NCI-H748 (cell line): Measurements from ENCODE around the gene PLAAT3.
"Not testable (repeated sequence)": the region's sequence is repeated elsewhere in the genome, so short reads cannot be mapped to it uniquely, and the experiment has no call there.

Experiments used
- DNase-seq: peaks from one replicate; lab custom pipeline; 2025; ENCODE audit not compliant: unreplicated experiment; lab: John Stamatoyannopoulos, UW

Gene PLAAT3

GRCh38 chr11:63614136-63614671 lies at the start of gene PLAAT3:
PLAAT3 (minus strand) TSS chr11:63614433; CDS start chr11:63614014, 419 bp downstream.
- DNase-seq = peak; percentile 76

DNA sequence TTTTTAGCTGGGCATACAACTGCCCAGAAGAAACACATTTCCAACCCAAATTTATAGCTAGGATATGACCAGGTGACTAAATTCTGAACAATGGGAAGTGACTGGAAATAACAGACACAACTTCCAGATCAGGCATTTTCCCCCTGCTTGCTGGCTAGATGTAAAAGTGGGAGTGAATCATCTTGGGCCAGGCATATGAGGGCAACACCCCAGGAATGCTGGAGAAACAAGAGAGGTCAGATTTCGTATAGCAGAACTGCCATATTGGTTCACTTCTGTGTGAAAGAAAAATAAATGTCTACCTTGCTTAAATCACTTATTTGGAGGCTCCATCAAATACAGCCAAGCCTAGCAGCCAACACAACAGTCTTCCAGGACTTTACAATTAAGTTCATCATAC lies 49.6 kb upstream of the PLAAT3 start:
- DNase-seq = no peak

- DNase-seq = no peak
Observed at GRCh38 chr11:63660972-63661371, 46.7 kb upstream of the PLAAT3 start.

DNA sequence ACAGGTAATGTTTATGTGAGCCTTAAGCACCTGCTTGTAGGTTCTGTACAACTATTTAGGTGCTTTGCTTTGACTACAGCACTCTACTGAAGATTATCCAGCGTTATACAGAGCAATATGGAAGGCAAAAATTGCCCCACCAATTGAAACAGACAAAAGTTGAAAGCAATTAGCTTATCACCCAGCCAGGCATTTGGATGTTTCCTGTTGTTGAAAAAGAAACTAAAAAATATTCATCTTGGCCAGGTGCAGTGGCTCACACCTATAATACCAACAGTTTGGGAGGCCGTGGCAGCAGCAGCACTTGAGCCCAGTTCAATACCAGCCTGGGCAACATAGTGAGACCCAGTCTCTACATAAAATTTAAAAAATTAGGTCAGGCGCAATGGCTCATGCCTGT lies 38.4 kb upstream of the PLAAT3 start:
- DNase-seq = no peak

DNA sequence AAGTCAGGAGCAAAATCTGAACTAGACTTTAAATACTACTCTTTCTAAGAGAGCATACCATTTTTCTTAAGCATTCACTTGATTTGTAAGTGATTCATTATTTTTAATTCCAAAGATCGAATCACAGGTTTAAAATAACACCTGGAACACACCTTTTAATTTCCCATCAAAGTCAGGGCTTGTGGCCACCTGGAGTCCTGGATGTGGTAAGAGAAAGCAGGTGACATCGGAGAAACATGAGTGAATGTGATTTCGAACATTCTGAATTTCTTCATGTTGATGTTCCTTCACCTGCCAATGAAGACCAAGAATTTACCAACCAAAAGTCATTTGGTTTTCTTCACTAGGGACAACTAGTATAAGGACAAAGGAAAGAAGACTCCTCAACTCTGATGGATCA lies 29.0 kb upstream of the PLAAT3 start:
- no peak for DNase-seq

GRCh38 chr11:63641727-63642126 lies 27.5 kb upstream of the PLAAT3 start:
- no peak for DNase-seq

DNA sequence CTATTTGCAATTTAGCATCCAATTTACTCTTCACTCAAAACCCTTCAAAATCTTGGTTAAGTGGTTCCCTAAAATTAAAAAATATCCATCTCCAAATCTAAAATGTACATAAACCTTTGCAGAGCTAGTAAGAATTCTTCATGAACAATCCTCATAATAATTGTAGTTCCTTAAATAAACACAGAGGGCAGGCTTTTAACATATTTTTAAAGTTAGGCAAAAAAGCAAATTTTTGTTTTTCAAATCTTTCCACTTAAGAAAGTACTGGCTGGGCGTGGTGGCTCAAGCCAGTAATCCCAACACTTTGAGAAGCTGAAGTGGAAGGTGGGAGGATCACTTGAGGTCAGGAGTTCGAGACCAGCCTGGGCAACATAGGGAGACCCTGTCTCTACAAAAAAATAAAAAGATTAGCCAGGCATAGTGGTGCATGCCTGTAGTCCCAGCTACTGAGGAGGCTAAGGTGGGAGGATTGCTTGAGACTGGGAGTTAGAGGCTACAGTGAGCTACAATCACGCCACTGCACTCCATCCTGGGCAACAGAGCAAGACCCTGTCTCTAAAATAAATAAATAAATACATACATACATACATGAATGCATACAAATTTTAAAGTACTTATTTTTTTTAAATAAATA lies 25.1 kb upstream of the PLAAT3 start:
- no peak for DNase-seq

DNA sequence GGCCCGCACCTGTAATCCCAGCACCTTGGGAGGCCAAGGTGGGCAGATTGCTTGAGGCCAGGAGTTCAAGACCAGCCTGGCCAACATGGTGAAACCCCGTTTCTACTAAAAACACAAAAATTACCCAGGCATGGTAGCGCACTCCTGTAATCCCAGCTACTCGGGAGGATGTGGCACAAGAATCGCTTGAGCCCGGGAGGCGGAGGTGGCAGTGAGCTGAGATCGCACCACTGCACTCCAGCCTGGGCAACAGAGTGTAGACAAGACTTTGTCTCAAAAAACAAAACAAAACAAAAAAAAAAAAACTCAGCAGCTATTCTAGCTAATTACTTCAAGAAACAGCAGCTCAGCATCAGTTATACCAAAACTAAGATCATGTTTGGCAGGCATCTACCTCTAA lies 24.2 kb upstream of the PLAAT3 start:
- DNase-seq = not testable (repeated sequence)

DNA sequence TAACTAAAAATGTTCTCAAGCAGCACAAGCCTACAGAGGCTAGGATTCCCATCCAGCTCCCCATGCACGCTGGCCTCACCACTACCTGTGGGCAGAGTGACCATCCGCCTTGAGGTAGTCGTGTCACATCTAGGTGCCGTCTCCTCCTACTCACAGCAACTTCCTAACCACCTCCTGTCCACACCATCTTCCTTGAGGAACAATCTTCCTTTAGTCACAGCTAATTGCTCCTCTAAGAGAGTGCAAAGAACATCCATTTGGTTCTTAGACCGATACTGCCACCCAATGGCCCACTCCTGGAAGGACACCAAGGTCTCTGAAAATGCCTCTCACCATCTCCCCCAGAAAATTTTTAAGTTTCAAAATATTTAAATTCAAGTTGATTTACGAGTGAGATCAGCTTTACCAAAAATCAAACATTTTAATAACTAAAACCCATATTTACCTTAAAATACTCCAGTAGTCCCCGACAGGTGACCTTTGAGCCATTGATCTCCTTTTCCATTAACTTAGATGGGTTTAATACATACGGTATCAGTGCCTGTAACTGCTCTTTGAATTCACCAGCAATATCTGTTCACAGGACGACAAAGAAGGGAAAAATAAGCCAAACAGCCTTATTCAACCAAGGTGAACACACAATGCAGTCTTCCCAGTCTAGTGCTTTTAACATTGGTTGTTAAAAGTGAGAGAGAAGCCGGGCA lies 21.7 kb upstream of the PLAAT3 start:
- peak; percentile 52 for DNase-seq

DNA sequence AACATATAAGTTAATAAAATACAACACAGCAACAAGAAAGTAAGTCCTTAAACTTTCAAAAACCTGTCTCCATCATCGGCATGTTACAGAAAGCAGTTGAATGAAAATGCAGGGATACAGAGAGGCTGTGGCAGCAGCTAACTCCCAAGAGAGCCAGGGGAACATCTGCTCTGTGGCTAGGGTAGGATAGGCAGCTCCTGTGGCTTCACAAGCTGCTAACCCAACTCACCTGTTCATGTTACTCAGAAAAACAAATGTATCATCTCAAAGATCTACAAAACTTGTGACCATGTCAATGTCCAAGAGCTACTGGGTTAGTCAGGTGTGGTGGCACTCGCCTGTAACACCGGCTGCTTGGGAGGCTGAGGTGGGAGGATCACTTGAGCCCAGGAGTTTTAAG lies 15.2 kb upstream of the PLAAT3 start:
- no peak for DNase-seq

DNA sequence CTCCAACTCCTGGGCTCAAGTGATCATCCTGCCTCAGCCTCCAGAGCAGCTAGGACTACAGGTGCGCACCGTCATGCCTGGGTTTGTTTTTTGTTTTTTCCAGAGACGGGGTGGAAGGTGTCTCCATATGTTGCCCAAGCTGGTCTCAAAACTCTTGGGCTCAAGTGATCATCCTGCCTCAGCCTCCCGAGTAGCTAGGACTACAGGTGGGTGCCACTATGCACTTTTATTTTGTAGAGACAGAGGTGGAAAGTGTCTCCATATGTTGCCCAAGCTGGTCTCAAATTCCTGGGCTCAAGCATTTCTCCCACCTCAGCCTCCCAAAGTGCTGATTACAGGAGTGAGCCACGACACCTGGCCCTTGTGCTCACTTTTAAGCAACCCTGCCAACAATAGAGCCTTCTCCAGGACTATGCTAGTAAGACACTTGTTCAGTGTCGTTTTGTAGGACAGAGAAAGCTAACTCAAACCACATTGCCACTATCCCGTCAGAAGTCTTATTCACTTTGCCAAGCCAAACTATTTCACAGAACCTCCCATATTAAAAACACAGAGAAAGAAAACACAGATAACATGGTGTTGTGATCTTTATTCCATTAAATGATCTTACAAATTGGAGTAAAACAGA lies 9.4 kb upstream of the PLAAT3 start:
- no peak for DNase-seq

DNA sequence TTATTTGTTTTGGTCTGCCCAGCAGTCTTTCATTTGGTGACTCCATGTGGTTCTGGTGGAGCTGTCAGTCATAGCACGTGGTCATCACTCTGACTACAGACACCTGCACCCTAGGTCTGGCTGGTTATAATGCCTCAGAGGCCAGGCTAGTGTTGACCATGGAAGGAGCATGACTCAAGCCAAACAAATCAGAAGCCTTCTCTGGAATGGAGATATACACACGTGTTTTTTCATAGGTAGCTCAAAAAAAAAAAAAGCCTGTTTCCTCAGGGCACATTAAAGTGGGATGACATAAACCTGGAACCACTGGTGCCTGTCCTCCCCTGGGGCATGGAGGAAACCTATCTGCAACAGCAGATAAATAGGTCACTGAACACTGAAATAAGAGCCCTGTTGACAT lies 8.1 kb upstream of the PLAAT3 start:
- no peak for DNase-seq

DNA sequence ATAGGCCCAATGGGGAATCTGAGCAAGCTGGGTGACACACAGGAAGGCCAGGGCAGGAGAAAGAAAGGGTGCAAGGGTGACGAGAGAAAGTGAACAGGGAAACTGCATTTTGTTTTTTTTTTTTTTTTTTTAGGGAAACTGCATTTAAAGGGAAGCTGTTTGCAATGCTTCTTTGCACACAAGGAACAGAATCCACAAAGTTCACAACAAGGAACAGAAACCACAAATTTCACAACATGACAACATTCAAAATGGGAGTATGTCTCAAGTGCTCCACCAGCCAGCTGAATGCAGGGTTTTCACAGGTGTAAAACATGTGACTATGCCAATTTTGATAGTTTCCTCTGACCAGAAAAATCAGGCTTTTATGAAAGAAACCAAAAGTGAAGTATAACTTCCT lies 6.8 kb upstream of the PLAAT3 start:
- DNase-seq = no peak

- DNase-seq = no peak
Observed at GRCh38 chr11:63619967-63620366, 5.7 kb upstream of the PLAAT3 start.

DNA sequence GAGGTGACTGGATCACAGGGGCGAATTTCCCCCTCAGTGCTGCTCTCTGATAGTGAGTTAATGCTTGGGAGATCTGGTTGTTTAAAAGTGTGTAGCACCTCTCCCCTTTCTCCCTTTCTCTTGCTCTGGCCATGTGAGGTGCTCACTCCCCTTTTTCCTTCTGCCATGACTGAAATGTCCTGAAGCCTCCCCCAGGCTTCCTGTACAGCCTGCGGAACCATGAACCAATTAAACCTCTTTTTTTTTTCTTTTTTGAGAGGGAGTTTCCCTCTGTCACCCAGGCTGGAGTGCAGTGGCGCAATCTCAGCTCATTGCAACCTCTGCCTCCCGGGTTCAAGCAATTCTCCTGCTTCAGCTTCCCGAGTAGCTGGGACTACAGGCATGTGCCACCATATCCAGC lies 3.5 kb upstream of the PLAAT3 start:
- DNase-seq = not testable (repeated sequence)

- DNase-seq = no peak
Observed at GRCh38 chr11:63616953-63617352, 2.7 kb upstream of the PLAAT3 start.

- DNase-seq = peak; percentile 54
Observed at GRCh38 chr11:63613517-63614135, 607 bp downstream of the PLAAT3 start.

- no peak for DNase-seq
Observed at GRCh38 chr11:63612181-63612580, 2.1 kb downstream of the PLAAT3 start.

DNA sequence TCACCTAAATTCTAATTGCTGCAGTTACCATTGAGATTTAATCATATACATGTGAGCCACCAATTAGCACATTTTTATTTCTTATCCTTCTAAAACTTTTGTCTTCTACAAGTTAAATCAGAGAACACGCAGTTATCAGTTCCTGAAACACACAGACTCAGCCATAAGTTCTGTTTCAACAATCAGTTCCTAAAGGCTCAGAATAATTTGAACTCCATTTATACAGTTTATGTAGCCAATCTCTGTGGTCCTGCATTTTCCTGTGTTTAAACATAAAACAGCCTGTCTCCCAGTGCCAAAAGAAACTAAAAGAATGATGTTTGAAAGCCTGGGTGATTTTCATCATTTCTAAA lies 2.9 kb downstream of the PLAAT3 start:
- DNase-seq = no peak

DNA sequence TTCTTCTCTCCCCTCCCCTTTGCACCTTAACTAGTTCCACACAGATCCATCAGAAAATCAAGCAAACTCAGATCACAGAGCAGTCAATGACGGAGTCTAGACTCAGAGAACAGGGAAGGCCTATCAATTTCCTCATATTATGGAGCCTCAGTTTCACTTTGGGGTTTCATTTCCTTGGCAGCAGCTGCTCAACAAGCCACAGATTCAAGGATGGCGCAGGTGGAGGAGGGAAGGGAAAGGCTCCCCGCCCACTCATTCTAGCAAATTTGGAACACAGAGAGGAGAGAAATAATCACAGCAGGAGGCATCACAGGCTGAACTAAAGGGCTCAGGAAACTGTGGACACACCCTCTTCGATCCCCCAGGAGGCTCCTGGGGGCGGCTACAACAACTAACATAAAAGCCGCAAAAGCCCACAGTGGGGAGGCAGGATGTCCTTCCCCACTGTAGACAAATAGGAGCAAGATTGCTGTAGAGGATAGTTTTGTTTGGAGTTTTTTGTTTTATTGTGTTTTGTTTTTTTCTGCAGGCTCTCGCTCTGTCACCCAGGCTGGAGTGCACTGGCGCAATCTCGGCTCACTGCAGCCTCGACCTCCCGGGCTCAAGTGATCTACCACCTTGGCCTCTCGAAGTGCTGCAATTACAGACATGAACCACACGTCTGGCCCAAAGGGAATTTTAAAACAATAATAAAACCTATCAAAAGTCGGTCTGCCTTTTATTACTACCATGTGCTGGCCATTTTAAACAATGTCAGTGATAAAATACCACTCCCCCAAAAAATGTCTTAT lies 3.4 kb downstream of the PLAAT3 start:
- peak; percentile 85 for DNase-seq

DNA sequence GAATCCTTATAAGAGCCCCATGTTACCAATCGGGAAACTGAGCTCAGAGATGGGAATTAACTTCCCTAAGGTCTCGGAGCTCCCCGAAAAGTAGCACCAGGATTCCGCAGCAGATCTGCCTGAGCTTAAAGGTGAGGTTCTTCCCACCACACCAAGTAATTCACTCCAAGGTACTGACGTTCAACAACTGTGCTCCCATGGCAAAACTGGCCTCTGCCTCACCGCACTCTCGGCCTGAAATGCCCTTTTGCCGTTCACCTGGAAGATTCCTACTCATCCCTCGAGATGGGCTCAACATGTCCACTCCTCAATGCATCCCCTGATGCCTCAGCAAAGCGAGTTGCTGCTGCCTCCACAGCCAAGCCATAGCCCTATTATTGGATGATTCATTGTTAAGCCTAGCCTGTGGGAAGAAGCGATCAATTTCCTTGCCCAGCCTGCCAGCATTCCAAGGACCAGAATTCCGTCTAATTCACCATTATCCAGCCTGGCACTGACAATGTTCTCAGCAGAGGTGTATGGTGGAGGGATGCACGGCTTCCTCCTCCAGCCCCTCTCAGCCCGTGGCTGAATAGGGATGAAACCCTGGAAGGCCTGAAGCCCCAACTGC lies 4.2 kb downstream of the PLAAT3 start:
- no peak for DNase-seq
